Fibroblast of lung (primary cell): Measurements from ENCODE around the gene ZNF540. TPM values are rescaled to one million over a fixed set of nuclear protein-coding genes. Genes with fewer than 3 reads are reported as not detected.

ENCODE experiments used
- DNase-seq, 2 donors: peaks; one replicate each; pipeline versions ENCODE4 v3.0.0 to v3.0.0-alpha.2; 2010; ENCODE audit warnings: low read depth in 2 of 2
- H2AFZ ChIP-seq: 2 replicates; pipeline ENCODE4 v1.5.1; 2012; ENCODE audit warnings: low read length, control low read depth, inconsistent platforms
- H3K27ac ChIP-seq: 2 replicates; pipeline ENCODE4 v1.5.1; 2011; ENCODE audit warnings: low read length, control low read depth; ENCODE audit not compliant: insufficient read depth
- H3K27me3 ChIP-seq: 2 replicates; pipeline ENCODE4 v1.5.1; 2011; ENCODE audit warnings: mild to moderate bottlenecking, low read length; ENCODE audit not compliant: control insufficient read depth, insufficient read depth
- H3K36me3 ChIP-seq: 2 replicates; pipeline ENCODE4 v1.5.1; 2011; ENCODE audit warnings: low read length; ENCODE audit not compliant: control insufficient read depth, insufficient read depth
- H3K4me1 ChIP-seq: 2 replicates; pipeline ENCODE4 v1.5.1; 2011; ENCODE audit warnings: low read length; ENCODE audit not compliant: control insufficient read depth, insufficient read depth; ENCODE audit errors: extremely low read depth
- H3K4me2 ChIP-seq: 2 replicates; pipeline ENCODE4 v1.5.1; 2011; ENCODE audit warnings: low read length, control low read depth; ENCODE audit not compliant: insufficient read depth; ENCODE audit errors: extremely low read depth
- H3K4me3 ChIP-seq, 4 experiments: fragments of 200-600 bp in 1 of 4; sonication (generic) in 1 of 4; replicated peaks in 1 of 4; 2 replicates each; pipeline ENCODE4 v1.5.1; 2011 to 2016; ENCODE audit warnings: low read length in 4 of 4, low read depth in 3 of 4, mild to moderate bottlenecking in 3 of 4, control low read depth in 2 of 4, inconsistent platforms in 1 of 4, mixed read lengths in 1 of 4; ENCODE audit not compliant: insufficient read depth in 1 of 4; ENCODE audit errors: control extremely low read depth in 1 of 4
- H3K79me2 ChIP-seq: 2 replicates; pipeline ENCODE4 v1.5.1; 2012; ENCODE audit warnings: mild to moderate bottlenecking, low read length, inconsistent platforms; ENCODE audit not compliant: control insufficient read depth, insufficient read depth
- H3K9ac ChIP-seq: 2 replicates; pipeline ENCODE4 v1.5.1; 2011; ENCODE audit warnings: mild to moderate bottlenecking, low read length, control low read depth; ENCODE audit not compliant: insufficient read depth
- H3K9me3 ChIP-seq: 2 replicates; pipeline ENCODE4 v1.5.1; 2012; ENCODE audit warnings: low read depth, low read length; ENCODE audit not compliant: control insufficient read depth, insufficient read depth
- H4K20me1 ChIP-seq: 2 replicates; pipeline ENCODE4 v1.5.1; 2011; ENCODE audit warnings: low read length; ENCODE audit not compliant: control insufficient read depth, insufficient read depth; ENCODE audit errors: extremely low read depth
- CTCF ChIP-seq, 2 donors: IDR thresholded peaks in 1 of 2; conservative IDR thresholded peaks in 1 of 2; 1 replicate in 1 of 2; 2 replicates in 1 of 2; pipeline ENCODE4 v1.5.1; 2011 to 2012; ENCODE audit warnings: low read length in 2 of 2, control low read depth in 1 of 2, inconsistent platforms in 1 of 2, low read depth in 1 of 2, mild to moderate bottlenecking in 1 of 2
- EZH2 ChIP-seq: IDR thresholded peaks from 2 replicates; pipeline ENCODE4 v1.5.1; 2012; ENCODE audit warnings: low read length, control low read depth, mild to moderate bottlenecking; ENCODE audit errors: missing control alignments
- polyA minus RNA-seq: library from RNA; depleted of rRNA, polyadenylated mRNA; stranded (reverse); fragments of >200 nt; gene quantifications from 2 replicates; pipeline ENCODE4 v1.2.3, GENCODE V29; 2011; ENCODE audit warnings: low replicate concordance
- polyA plus RNA-seq, 2 donors: library from polyadenylated mRNA; depleted of rRNA in 1 of 2; stranded (reverse) in 1 of 2; unstranded in 1 of 2; fragments of >200 nt; gene quantifications; 2 replicates each; pipeline ENCODE4 v1.2.1, GENCODE V29; 2011 to 2012; ENCODE audit warnings: missing spikeins in 1 of 2
- total RNA-seq: library from RNA; depleted of rRNA; stranded (reverse); fragments of >200 nt; gene quantifications from 2 replicates; pipeline ENCODE4 v1.2.1, GENCODE V29; 2014

Gene ZNF540
- total RNA-seq (1.0 and 1.3 TPM in 2 replicates), polyA plus RNA-seq (0.35 and 0.44 TPM in 2 replicates), polyA minus RNA-seq (not detected in 2 replicates)
- 0.16 and 0.57 TPM in 2 replicates for polyA plus RNA-seq (2012)

- TF ChIP-seq EZH2 (no peak), CTCF (conservative IDR thresholded peaks at IDR 0.05 in 1 of 2, IDR thresholded peaks at IDR 0.05 in 1 of 2; ENCODE audit: low read depth in 1 of 2, low read length in 2 of 2) (no peak)
- DNase-seq, result peak; percentile 93 to 97
- peak within 1 kb of the TSS; percentile 98 for H3K4me2 ChIP-seq
- H3K9me3 ChIP-seq, result no peaks in the 10 kb centered on the region
- peak within 1 kb of the TSS; percentile 96 for H2AFZ ChIP-seq
- peak within 1 kb of the TSS; percentile 47 for H3K9ac ChIP-seq
- no peaks in the 10 kb centered on the region for H4K20me1 ChIP-seq
- H3K4me3 ChIP-seq, result peak within 1 kb of the TSS; percentile 68 to 98 (median 83)
- peaks cover 2% of the 10 kb centered on the region for H3K4me1 ChIP-seq
- no peaks in the 10 kb centered on the region for H3K79me2 ChIP-seq
- H3K36me3 ChIP-seq, result no peaks in the 10 kb centered on the region
- peak within 1 kb of the TSS; percentile 69 for H3K27ac ChIP-seq
- H3K27me3 ChIP-seq, result no peaks in the 10 kb centered on the region
These were observed at the start of gene ZNF540, which contains the start of gene ZNF571 for GRCh38 chr19:37594304-37594981. Gene ZNF540, plus strand, starts transcription at chr19:37594876. Its CDS starts 3,572 bp downstream, at chr19:37598448. Gene ZNF571, minus strand, starts transcription at chr19:37594792. Its CDS starts 8,116 bp downstream, at chr19:37586676.

GRCh38 chr19:37551129-37551993, 43.3 kb upstream of the ZNF540 start:
- Histone ChIP-seq H2AFZ (peak overlapping the region; percentile 98), H3K27me3 (no peaks in the 10 kb centered on the region), H3K36me3 (no peaks in the 10 kb centered on the region), H3K9me3 (no peaks in the 10 kb centered on the region), H3K4me1 (no peaks in the 10 kb centered on the region), H3K27ac (peak overlapping the region; percentile 87), H3K4me3 (peak overlapping the region; percentile 71 to 91 (median 76)), H3K79me2 (no peaks in the 10 kb centered on the region), H4K20me1 (no peaks in the 10 kb centered on the region), H3K9ac (peak overlapping the region; percentile 71), H3K4me2 (peak overlapping the region; percentile 85)
- TF ChIP-seq EZH2, result no peak
- TF ChIP-seq CTCF (conservative IDR thresholded peaks at IDR 0.05 in 1 of 2, IDR thresholded peaks at IDR 0.05 in 1 of 2; ENCODE audit: low read depth in 1 of 2, low read length in 2 of 2), result peak; percentile 40 to 72
- DNase-seq, result peak; percentile 71 to 81

GRCh38 chr19:37563518-37563917, 31.2 kb upstream of the ZNF540 start:
- Histone ChIP-seq H3K9me3 (no peaks in the 10 kb centered on the region), H3K4me1 (no peaks in the 10 kb centered on the region), H3K27me3 (no peaks in the 10 kb centered on the region), H2AFZ (no peak overlapping the region), H3K79me2 (no peaks in the 10 kb centered on the region), H3K4me3 (no peak overlapping the region), H3K4me2 (no peak overlapping the region), H4K20me1 (no peaks in the 10 kb centered on the region), H3K36me3 (no peaks in the 10 kb centered on the region), H3K27ac (no peak overlapping the region), H3K9ac (no peak overlapping the region)
- TF ChIP-seq CTCF (conservative IDR thresholded peaks at IDR 0.05 in 1 of 2, IDR thresholded peaks at IDR 0.05 in 1 of 2; ENCODE audit: low read depth in 1 of 2, low read length in 2 of 2), result no peak
- no peak for TF ChIP-seq EZH2
- no peak for DNase-seq
